GM18868 (cell line): ENCODE measurements around the gene SDHA.
A peak's percentile ranks its signal among the peaks of the same experiment; 100 is the strongest.
"Not testable (repeated sequence)": the region's sequence is repeated elsewhere in the genome, so short reads cannot be mapped to it uniquely, and the experiment has no call there.

Experiments used
- ATAC-seq: cut with Tn5 transposase; IDR thresholded peaks from one replicate; pipeline ENCODE4 v1.9.1; 2021; ENCODE audit warnings: mild to moderate bottlenecking, moderate library complexity; ENCODE audit not compliant: unreplicated experiment

Gene SDHA

GRCh38 chr5:218457-219291, 554 bp downstream of the SDHA start:
- peak; percentile 5 for ATAC-seq

DNA sequence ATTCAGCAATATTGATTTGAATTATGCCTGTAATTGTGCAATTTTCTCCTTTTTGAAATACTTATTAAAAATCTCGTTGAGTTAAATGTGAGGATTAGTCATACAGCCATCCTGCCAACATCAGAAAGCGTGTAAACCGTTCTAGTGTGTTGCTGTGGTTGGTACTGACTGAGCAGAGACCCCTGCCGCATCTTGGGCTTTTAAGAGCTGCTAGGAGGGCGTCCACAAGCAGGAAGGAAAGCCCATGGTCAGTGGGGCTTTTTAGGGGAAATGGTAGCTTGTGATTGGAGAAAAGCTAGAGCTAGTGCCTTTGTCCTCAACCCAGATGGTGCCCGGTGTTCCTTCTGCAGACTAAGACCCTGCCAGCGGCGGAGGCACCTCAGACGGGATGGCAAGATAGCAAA, 1.3 kb downstream of the SDHA start:
- ATAC-seq = no peak

GRCh38 chr5:219991-220390, 1.9 kb downstream of the SDHA start:
- peak; percentile 32 for ATAC-seq

GRCh38 chr5:222951-223715, 5.0 kb downstream of the SDHA start:
- not testable (repeated sequence) for ATAC-seq

GRCh38 chr5:223791-224190, 5.7 kb downstream of the SDHA start:
- no peak for ATAC-seq

DNA sequence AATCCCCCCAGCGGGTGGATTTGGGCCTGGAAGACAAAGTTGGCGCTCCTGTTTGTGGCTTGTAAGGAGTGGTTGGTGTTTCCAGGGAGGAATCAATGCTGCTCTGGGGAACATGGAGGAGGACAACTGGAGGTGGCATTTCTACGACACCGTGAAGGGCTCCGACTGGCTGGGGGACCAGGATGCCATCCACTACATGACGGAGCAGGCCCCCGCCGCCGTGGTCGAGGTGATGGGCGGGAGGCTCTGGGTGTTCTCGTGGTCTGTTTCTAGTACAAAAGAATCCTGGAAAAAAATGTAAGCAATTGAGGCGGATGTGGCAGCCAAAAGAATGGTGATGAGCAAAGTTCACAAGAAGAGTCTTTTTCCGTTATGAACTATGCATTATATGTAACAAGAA, 7.2 kb downstream of the SDHA start:
- ATAC-seq = no peak

DNA sequence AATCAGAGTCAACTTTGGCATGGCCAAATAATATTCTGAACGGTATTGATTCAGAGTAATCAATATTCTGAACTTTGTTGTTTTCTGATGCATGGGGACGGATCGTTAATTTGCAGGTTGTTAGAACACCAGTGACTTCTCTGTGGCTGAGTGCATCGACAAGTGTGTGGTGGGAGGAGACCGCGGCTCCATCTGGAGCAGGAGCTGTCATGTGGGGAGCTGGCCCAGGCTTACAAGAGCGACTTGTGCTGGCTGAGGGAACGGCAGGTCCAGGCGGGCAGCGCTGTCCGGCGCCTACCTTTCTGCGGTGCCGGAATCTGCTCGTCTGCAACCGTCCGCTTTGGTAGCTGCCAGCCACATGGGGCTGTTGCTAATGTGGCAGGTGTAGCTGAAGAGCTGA, 9.3 kb downstream of the SDHA start:
- not testable (repeated sequence) for ATAC-seq

GRCh38 chr5:228886-229285, 10.8 kb downstream of the SDHA start:
- ATAC-seq = no peak

DNA sequence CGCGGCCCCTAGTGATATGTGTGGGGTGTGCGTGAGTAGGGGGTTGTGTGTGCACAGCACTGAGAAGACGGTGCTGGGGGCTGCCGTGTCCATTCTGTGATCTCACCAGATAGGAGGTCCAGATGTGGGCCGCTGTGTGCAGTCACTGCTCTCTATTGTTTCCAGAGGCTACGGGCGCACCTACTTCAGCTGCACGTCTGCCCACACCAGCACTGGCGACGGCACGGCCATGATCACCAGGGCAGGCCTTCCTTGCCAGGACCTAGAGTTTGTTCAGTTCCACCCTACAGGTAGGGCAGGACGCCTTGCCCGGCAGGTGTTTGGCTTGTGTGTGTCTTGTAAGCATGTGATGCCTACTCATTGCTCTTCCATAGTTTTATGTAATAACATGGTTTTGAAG, 12.6 kb downstream of the SDHA start:
- no peak for ATAC-seq

DNA sequence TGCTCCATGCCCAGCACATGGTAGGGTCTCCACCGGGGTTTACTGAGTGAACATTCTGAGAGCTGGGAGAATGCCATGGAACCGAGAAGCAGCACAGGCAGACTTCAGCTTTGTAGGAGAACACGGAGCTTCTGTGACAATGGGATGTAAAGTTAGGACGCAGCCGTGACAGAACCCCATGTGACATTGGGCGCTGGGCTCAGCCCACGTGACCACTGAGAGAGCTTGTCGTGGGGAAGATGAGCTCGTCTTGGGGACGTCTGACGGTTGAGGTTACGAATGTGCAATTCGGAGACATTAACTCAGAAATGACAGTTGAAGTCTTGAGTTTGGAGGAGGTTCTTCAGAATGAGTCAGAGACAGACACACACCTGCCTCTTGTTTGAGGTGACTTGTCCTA, 13.5 kb downstream of the SDHA start:
- no peak for ATAC-seq

GRCh38 chr5:233426-233825, 15.3 kb downstream of the SDHA start:
- ATAC-seq = not testable (repeated sequence)

- no peak for ATAC-seq
Observed at GRCh38 chr5:234450-234849, 16.3 kb downstream of the SDHA start.

- ATAC-seq = not testable (repeated sequence)
Observed at GRCh38 chr5:235527-235926, 17.4 kb downstream of the SDHA start.

GRCh38 chr5:237931-238330, 19.8 kb downstream of the SDHA start:
- not testable (repeated sequence) for ATAC-seq

DNA sequence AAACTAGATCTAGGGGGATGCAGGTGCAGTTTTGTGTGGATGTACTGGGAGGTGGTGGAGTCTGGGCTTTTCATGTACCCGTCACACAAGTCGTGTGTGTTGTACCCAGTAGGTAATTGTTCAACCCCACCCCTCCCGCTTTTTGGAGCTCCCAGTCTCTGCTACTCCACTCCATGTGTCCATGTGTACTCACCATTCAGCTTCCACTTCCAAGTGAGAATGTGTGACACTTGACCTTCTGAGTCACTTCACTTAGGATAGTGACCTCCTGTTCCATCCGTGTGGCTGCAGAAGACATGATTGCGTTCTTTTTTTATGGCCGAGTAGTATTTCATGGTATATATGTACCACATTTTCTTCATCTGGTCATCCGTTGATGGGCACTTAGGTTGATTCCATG, 22.4 kb downstream of the SDHA start:
- ATAC-seq = not testable (repeated sequence)

GRCh38 chr5:241045-241669, 23.0 kb downstream of the SDHA start:
- not testable (repeated sequence) for ATAC-seq

GRCh38 chr5:243683-244367, 25.7 kb downstream of the SDHA start:
- not testable (repeated sequence) for ATAC-seq

- not testable (repeated sequence) for ATAC-seq
Observed at GRCh38 chr5:245717-246116, 27.6 kb downstream of the SDHA start.

DNA sequence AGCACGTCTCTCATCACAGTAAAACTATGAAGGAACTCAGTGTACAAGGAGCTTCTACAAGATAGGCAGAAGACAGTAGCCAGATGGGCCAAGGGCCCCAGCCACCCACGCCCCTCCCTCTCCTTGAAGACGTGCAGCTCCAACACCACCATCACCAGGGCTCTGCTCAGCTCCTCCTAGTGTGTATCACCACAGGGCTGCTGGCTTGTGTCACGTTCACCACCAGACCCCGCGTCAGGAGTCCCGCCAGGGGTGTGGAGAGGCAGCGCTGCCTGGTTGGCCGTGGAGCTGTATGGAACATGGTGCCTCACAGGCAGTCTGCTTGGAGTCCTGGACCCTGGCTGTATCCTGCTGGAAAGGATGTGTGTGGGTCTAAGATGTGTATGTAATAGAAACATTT, 32.3 kb downstream of the SDHA start:
- ATAC-seq = not testable (repeated sequence)

DNA sequence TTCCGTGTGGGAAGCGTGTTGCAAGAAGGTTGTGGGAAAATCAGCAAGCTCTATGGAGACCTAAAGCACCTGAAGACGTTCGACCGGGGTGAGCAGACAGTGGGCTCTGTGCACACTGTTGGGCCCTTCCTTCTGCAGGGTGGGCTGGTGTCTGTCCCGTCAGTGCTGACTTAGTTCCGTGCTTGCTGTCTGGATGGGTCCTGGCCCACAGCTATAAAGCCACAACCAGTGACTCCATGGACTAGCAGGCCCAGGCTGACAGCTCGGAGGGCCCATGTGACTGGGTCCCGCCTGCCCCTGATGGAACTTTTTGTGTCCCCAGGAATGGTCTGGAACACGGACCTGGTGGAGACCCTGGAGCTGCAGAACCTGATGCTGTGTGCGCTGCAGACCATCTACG, 32.9 kb downstream of the SDHA start:
- not testable (repeated sequence) for ATAC-seq

DNA sequence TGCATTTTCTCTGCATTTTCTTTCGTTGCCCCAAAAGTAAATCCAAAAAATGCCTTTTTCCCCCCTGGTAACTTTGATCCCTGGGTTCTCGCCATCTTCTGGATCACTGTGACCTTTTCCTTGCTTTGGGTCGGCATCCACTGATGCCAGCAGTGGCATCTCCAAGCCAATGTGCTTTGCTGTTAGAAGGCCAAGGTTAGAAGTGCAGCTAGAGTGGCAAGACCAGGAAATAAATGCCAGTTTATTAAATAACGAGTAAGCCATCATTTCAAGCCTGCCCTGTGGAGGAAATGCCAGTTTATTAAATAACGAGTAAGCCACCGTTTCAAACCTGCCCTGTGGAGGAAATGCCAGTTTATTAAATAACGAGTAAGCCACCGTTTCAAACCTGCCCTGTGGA, 33.4 kb downstream of the SDHA start:
- ATAC-seq = not testable (repeated sequence)
